GM10266 (cell line): ENCODE measurements around the gene PRDM8.
"Not testable (repeated sequence)": the region's sequence is repeated elsewhere in the genome, so short reads cannot be mapped to it uniquely, and the experiment has no call there.

ENCODE experiments used
- DNase-seq: peaks from one replicate; pipeline ENCODE4 v3.0.0; 2012; ENCODE audit errors: extremely low spot score
- TF ChIP-seq, protein P1 (sequence below): IDR thresholded peaks from 2 replicates; pipeline ENCODE4 v1.5.1; 2012; ENCODE audit warnings: mild to moderate bottlenecking, low read depth; ENCODE audit not compliant: control insufficient read depth, insufficient read depth; ENCODE audit errors: missing control alignments

Gene PRDM8

DNA sequence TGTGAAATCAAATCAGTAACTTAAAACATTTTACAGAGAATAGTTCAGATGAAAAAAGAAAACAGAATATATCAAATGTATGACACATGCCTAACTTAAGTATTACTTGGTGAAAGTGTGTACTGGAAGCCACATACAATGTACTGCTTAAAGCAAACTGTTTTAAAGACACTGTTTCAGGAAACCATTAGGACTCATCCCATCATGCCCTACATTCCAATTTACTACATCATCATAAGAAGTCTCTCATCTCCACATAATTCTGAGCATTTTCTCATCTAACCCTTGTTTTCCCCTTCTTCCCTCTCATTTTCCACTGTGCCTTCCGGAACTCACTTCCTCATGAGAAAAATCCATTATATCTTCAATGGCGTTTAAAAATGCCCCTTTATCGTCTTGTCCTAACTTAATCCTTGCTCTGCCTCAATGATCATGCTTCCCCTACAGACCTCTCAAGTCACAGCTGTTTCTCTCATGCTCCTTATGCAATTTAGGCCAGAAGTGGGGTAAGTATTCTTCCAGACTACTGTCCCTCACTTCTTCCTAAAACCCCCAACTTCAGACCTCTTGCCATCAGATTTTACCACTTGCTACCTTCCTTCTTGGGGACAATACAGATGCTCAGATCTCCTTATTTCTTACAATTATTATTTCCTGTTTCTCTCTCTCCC lies 42.3 kb downstream of the PRDM8 start:
- DNase-seq = no peak

DNA sequence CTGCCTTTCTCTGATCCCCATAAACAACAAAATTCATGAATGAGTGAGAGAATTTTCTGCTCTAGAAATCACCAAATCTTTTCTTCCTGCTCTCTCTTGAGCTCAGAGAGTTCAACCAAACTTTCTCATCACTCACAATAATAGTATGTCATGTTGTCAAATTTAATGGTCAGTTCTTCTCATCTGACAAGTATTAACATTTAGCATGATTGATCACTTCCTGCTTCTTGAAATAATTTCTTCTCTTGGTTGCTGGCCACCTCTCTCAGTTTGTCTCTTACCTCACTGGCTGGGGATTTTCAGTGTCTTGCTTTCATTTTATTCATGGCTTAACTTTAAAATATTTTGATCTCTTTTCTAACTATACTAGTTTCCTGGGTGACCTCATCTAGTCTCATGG lies 43.7 kb downstream of the PRDM8 start:
- TF ChIP-seq, protein P1, sequence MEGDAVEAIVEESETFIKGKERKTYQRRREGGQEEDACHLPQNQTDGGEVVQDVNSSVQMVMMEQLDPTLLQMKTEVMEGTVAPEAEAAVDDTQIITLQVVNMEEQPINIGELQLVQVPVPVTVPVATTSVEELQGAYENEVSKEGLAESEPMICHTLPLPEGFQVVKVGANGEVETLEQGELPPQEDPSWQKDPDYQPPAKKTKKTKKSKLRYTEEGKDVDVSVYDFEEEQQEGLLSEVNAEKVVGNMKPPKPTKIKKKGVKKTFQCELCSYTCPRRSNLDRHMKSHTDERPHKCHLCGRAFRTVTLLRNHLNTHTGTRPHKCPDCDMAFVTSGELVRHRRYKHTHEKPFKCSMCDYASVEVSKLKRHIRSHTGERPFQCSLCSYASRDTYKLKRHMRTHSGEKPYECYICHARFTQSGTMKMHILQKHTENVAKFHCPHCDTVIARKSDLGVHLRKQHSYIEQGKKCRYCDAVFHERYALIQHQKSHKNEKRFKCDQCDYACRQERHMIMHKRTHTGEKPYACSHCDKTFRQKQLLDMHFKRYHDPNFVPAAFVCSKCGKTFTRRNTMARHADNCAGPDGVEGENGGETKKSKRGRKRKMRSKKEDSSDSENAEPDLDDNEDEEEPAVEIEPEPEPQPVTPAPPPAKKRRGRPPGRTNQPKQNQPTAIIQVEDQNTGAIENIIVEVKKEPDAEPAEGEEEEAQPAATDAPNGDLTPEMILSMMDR = no peak
- DNase-seq = no peak

More for the DNA sequence above, 42.3 kb downstream of the PRDM8 start:
- TF ChIP-seq, protein P1 = no peak

GRCh38 chr4:80243274-80244018 lies 46.1 kb downstream of the PRDM8 start:
- TF ChIP-seq, protein P1 = no peak
- DNase-seq = no peak

DNA sequence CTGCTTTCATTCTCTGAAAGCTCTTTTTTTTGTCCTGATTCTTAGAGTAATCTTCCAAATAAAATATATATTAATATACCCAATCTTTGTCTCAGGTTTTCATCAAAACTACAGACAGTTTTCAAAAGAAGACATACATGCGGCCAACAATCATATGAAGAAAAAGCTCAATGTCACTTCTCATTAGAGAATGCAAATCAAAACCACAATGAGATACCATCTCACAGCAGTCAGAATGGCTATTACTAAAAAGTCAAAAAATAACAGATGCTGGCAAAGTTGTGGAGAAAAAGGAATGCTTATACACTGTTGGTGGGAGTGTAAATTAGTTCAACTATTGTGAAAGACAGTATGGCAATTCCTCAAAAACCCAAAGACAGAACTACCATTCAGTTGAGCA lies 50.2 kb downstream of the PRDM8 start:
- DNase-seq = not testable (repeated sequence)

DNA sequence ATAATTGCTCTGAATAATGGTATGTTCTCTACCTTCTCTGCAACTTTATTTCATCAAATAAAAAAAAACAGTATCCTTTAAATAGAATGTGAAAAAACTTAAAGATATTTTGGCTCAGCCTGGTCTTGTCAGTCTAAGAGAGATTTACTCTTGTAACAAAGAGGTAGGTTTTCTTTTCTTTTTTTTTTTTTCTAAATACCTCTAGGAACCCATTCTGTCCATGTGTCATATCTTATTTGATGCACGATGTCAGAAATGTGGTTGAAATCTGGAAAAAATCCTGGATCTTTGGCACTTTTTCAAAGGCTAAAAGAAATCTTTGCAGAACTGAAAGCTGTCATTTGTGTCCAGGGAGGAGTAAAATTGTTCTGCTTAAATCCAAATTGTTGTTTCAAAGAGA lies 51.8 kb downstream of the PRDM8 start:
- DNase-seq = no peak
- TF ChIP-seq, protein P1 = no peak

DNA sequence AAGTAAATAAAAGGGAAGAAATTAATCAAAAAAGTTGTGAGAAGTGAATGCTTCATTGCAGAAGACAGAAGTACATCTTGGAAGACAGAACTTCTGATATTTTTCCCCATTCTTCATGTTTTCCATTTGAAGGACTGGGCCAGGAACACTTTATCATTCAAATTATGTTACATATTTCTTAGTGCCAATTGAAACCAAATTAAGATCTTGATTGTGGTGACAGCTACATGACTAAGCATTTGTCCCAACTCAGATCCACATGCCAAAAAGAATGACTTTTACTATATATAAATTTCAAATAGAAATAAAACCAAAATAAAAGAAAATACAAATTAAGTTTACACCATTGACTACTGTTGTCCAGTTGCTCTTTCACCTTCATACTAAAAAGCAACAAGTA lies 55.1 kb downstream of the PRDM8 start:
- TF ChIP-seq, protein P1 = no peak
- DNase-seq = no peak

- no peak for DNase-seq
- TF ChIP-seq, protein P1 = no peak
Observed at GRCh38 chr4:80252953-80253352, 55.6 kb downstream of the PRDM8 start.
